ENCODE data around the gene ABLIM1. TPM values are rescaled to one million over a fixed set of nuclear protein-coding genes. Genes with fewer than 3 reads are reported as not detected.
A peak's percentile ranks its signal among the peaks of the same experiment; 100 is the strongest.

The ABLIM1 gene
- total RNA-seq, 1 experiment from 2014 or later: 62.1 TPM

DNA sequence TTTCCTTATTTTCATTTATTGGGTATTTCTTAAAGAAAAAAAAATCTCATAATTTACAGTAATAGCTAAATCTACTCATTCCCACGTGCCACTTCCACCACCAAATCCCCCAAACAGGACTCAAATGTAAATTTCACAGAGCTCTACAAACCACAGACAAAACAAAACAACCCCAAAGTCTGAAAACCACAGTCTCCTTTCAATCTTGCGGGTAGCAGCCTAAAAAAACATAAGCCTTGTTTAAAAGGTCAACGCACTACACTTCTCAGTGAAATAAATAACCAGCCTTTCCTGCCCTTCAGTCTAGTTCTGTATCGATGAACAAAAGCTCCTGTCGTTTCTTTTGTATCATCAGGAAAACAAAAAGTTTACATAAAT is 132.0 kb downstream of the ABLIM1 start:
- POLR2A ChIA-PET: interaction anchor here (1.0 to 1.1 kb wide), 2 partner anchors 10 to 29 kb away, joined by 4 read pairs; no protein-coding TSS in a partner anchor
- Mint-ChIP-seq H3K4me1 (peaks cover 59% of the 10 kb centered on the region), H3K27ac (peak overlapping the region; percentile 87), H3K36me3 (no peaks in the 10 kb centered on the region), H3K4me3 (peak overlapping the region; percentile 81), H3K9me3 (no peaks in the 10 kb centered on the region; the same call in 1 of the 2 replicates), H3K27me3 (ENCODE audit: low read depth) (no peaks in the 10 kb centered on the region)
- CTCF ChIA-PET: interaction anchor here (0.6 to 2.6 kb wide), 4 partner anchors 10 to 847 kb away, joined by 3 to 16 read pairs (median 4); partner anchors contain the start of gene FHIP2A
- no peak for DNase-seq (ENCODE audit: low spot score)
- no peak for ATAC-seq
- TF ChIP-seq, protein P1, sequence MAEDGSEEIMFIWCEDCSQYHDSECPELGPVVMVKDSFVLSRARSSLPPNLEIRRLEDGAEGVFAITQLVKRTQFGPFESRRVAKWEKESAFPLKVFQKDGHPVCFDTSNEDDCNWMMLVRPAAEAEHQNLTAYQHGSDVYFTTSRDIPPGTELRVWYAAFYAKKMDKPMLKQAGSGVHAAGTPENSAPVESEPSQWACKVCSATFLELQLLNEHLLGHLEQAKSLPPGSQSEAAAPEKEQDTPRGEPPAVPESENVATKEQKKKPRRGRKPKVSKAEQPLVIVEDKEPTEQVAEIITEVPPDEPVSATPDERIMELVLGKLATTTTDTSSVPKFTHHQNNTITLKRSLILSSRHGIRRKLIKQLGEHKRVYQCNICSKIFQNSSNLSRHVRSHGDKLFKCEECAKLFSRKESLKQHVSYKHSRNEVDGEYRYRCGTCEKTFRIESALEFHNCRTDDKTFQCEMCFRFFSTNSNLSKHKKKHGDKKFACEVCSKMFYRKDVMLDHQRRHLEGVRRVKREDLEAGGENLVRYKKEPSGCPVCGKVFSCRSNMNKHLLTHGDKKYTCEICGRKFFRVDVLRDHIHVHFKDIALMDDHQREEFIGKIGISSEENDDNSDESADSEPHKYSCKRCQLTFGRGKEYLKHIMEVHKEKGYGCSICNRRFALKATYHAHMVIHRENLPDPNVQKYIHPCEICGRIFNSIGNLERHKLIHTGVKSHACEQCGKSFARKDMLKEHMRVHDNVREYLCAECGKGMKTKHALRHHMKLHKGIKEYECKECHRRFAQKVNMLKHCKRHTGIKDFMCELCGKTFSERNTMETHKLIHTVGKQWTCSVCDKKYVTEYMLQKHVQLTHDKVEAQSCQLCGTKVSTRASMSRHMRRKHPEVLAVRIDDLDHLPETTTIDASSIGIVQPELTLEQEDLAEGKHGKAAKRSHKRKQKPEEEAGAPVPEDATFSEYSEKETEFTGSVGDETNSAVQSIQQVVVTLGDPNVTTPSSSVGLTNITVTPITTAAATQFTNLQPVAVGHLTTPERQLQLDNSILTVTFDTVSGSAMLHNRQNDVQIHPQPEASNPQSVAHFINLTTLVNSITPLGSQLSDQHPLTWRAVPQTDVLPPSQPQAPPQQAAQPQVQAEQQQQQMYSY (CRISPR knock-in tag; IDR thresholded peaks at IDR 0.05): no peak
- no peak for TF ChIP-seq NFATC4 (CRISPR knock-in tag; IDR thresholded peaks at IDR 0.05)
- TF ChIP-seq, protein P2, sequence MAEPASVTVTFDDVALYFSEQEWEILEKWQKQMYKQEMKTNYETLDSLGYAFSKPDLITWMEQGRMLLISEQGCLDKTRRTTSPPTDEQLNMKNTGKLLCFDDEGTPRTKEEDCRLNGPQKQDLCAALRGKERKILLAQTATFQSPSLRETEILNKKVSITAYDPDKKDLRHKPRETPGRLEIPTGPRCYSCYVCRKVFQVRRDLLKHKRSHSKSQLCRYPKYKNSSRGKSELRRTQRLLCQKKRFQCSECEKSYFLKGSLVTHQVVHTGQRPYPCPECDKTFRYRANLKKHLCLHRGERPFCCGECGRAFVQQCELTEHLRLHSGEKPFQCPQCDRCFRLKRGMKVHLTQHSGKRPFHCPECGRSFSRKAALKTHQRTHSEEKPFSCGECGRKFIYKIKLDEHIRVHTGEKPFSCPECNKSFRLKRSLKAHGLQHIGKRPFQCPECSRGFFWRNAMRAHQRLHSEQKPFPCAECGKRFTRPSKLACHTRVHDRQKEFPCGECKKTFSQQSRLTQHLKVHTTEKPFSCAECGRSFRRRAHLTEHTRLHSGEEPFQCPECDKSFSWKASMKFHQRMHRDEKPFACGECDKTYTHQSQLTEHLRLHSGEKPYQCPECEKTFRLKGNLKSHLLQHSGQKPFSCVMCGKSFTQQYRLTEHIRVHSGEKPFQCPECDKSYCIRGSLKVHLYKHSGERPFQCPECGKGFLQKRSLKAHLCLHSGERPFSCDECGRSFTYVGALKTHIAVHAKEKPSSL (CRISPR knock-in tag; conservative IDR thresholded peaks at IDR 0.05): no peak

DNA sequence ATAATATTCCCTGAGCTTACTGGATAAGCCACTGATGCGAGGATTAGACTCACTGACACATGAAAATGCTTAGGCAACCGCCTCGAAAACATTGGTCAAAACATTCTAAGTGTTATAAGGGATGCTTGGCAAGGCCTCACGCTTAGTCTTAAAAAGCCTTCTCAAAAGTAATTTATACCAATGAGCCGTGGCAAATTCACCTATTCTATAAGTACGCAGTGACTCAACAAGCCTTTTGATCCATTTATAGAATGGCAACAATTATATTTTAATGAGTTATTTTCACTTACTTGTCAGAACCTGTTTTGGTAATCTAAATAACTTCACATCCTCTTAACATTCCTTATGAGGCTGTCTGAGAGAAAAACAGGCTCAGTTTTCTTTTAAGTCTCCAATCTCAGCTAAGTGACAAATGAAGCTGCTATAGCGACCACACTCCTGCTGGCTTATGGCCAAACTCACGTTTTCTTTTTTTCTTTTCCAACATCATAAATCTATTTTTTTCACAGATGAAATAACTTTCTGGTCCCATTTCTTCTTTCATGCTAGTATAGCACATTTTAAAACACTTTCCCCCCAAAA is 132.6 kb downstream of the ABLIM1 start:
- ChIA-PET CTCF (interaction anchor here (1.5 to 2.6 kb wide), 2 partner anchors 9 to 221 kb away, joined by 5 to 16 read pairs; no protein-coding TSS in a partner anchor), POLR2A (interaction anchor here (1.1 kb wide), 1 partner anchor 9 kb away, joined by 4 read pairs; no protein-coding TSS in a partner anchor)
- TF ChIP-seq TEAD4 (CRISPR knock-in tag; IDR thresholded peaks at IDR 0.05) (no peak), ATF1 (CRISPR knock-in tag; IDR thresholded peaks at IDR 0.05) (no peak), ZNF512 (CRISPR knock-in tag; IDR thresholded peaks at IDR 0.05; ENCODE audit: borderline replicate concordance) (no peak), ZNF138 (CRISPR knock-in tag; conservative IDR thresholded peaks at IDR 0.05) (no peak), ZNF219 (CRISPR knock-in tag; IDR thresholded peaks at IDR 0.05; ENCODE audit: borderline replicate concordance) (no peak), MXD4 (CRISPR knock-in tag; IDR thresholded peaks at IDR 0.05; ENCODE audit: borderline replicate concordance) (no peak)
- H3K36me3 Mint-ChIP-seq: no peaks in the 10 kb centered on the region; the same call in 1 of the 2 replicates
- peaks cover 59% of the 10 kb centered on the region for H3K4me1 Mint-ChIP-seq
- no peaks in the 10 kb centered on the region; the same call in 1 of the 2 replicates for H3K9me3 Mint-ChIP-seq
- ATAC-seq (no peak), DNase-seq (ENCODE audit: low spot score) (no peak)
- no peaks in the 10 kb centered on the region for H3K27me3 Mint-ChIP-seq (ENCODE audit: low read depth)
- H3K27ac Mint-ChIP-seq: peak overlapping the region; percentile 61; the same call in 1 of the 2 replicates
- peak overlapping the region; percentile 81 for H3K4me3 Mint-ChIP-seq

DNA sequence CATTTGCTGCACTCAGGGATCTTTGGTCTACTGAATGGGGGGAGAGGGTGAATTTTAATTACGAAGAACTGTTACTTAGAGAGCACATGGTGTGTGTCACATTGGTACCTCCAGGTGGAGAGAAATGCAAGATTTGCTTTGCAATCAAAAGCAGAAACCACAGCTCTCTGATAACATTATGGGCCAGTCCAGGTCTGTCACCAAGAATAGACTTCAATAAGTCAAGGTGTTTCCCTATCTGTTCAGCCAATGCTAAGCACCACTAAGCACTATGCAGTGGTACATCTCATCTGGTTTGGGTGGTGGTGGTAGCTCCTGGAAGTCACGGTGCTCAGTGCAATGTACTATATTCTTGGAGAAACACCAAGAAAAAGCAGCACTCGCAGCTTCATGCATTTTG is 134.2 kb downstream of the ABLIM1 start:
- Mint-ChIP-seq H3K27ac (no peak overlapping the region), H3K27me3 (ENCODE audit: low read depth) (no peaks in the 10 kb centered on the region), H3K4me3 (0 out of 2 replicates have a peak overlapping the region, but pooled peaks have one; percentile 11), H3K4me1 (peaks cover 75% of the 10 kb centered on the region), H3K36me3 (no peaks in the 10 kb centered on the region; the same call in 1 of the 2 replicates), H3K9me3 (no peaks in the 10 kb centered on the region)
- ChIA-PET CTCF (interaction anchor here (1.9 kb wide), 1 partner anchor 53 kb away, joined by 7 read pairs; no protein-coding TSS in a partner anchor), POLR2A (interaction anchor here (0.6 kb wide), 1 partner anchor 170 kb away, joined by 4 read pairs; no protein-coding TSS in a partner anchor)
- ATAC-seq: no peak
- DNase-seq (ENCODE audit: low spot score): no peak
- no peak for TF ChIP-seq USF2 (CRISPR knock-in tag; IDR thresholded peaks at IDR 0.05)
- TF ChIP-seq, protein P3, sequence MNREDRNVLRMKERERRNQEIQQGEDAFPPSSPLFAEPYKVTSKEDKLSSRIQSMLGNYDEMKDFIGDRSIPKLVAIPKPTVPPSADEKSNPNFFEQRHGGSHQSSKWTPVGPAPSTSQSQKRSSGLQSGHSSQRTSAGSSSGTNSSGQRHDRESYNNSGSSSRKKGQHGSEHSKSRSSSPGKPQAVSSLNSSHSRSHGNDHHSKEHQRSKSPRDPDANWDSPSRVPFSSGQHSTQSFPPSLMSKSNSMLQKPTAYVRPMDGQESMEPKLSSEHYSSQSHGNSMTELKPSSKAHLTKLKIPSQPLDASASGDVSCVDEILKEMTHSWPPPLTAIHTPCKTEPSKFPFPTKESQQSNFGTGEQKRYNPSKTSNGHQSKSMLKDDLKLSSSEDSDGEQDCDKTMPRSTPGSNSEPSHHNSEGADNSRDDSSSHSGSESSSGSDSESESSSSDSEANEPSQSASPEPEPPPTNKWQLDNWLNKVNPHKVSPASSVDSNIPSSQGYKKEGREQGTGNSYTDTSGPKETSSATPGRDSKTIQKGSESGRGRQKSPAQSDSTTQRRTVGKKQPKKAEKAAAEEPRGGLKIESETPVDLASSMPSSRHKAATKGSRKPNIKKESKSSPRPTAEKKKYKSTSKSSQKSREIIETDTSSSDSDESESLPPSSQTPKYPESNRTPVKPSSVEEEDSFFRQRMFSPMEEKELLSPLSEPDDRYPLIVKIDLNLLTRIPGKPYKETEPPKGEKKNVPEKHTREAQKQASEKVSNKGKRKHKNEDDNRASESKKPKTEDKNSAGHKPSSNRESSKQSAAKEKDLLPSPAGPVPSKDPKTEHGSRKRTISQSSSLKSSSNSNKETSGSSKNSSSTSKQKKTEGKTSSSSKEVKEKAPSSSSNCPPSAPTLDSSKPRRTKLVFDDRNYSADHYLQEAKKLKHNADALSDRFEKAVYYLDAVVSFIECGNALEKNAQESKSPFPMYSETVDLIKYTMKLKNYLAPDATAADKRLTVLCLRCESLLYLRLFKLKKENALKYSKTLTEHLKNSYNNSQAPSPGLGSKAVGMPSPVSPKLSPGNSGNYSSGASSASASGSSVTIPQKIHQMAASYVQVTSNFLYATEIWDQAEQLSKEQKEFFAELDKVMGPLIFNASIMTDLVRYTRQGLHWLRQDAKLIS (CRISPR knock-in tag; IDR thresholded peaks at IDR 0.05; ENCODE audit: borderline replicate concordance): no peak
- TF ChIP-seq GTF2I (CRISPR knock-in tag; conservative IDR thresholded peaks at IDR 0.05): no peak
- TF ChIP-seq SP1 (CRISPR knock-in tag; conservative IDR thresholded peaks at IDR 0.05): no peak
- no peak for TF ChIP-seq FOXJ3 (CRISPR knock-in tag; IDR thresholded peaks at IDR 0.05; ENCODE audit: borderline replicate concordance)
